H9 (cell line): ENCODE results near the gene AK8. TPM values are rescaled to one million over a fixed set of nuclear protein-coding genes. Genes with fewer than 3 reads are reported as not detected.

ENCODE experiments used
- DNase-seq: peaks from one replicate; pipeline ENCODE4 v3.0.0-alpha.2; 2017
- H2AFZ ChIP-seq: one replicate; pipeline ENCODE4 v1.6.1; 2013; ENCODE audit warnings: mild to moderate bottlenecking, low read length, control low read depth, moderate library complexity
- H2AK5ac ChIP-seq: 2 replicates; pipeline ENCODE4 v1.6.1; 2013; ENCODE audit warnings: low read length, control low read depth, mixed read lengths; ENCODE audit not compliant: insufficient read length
- H2BK120ac ChIP-seq: one replicate; pipeline ENCODE4 v1.6.1; 2013; ENCODE audit warnings: low read depth, mild to moderate bottlenecking, low read length, control low read depth, inconsistent platforms; ENCODE audit not compliant: poor library complexity, severe bottlenecking
- H2BK12ac ChIP-seq: 2 replicates; pipeline ENCODE4 v1.6.1; 2013; ENCODE audit warnings: low read length, control low read depth, mixed read lengths, low read depth; ENCODE audit not compliant: insufficient read length
- H2BK15ac ChIP-seq: 2 replicates; pipeline ENCODE4 v1.6.1; 2013; ENCODE audit warnings: low read depth, low read length, control low read depth
- H2BK20ac ChIP-seq: one replicate; pipeline ENCODE4 v1.6.1; 2013; ENCODE audit warnings: low read depth, mild to moderate bottlenecking, low read length, control low read depth, inconsistent platforms; ENCODE audit not compliant: poor library complexity, severe bottlenecking
- H2BK5ac ChIP-seq: 2 replicates; pipeline ENCODE4 v1.6.1; 2013; ENCODE audit warnings: low read length, control low read depth, mixed read lengths; ENCODE audit not compliant: insufficient read length
- H3K14ac ChIP-seq: 2 replicates; pipeline ENCODE4 v1.6.1; 2013; ENCODE audit warnings: low read length, control low read depth; ENCODE audit not compliant: insufficient read depth
- H3K18ac ChIP-seq: 2 replicates; pipeline ENCODE4 v1.6.1; 2013; ENCODE audit warnings: low read depth, mild to moderate bottlenecking, mixed read lengths, low read length, control low read depth; ENCODE audit not compliant: insufficient read length
- H3K23ac ChIP-seq: 2 replicates; pipeline ENCODE4 v1.6.1; 2013; ENCODE audit warnings: low read length, control low read depth, mixed read lengths, low read depth; ENCODE audit not compliant: insufficient read length
- H3K23me2 ChIP-seq: 2 replicates; pipeline ENCODE4 v1.6.1; 2013; ENCODE audit warnings: low read depth, mild to moderate bottlenecking, mixed read lengths, low read length, control low read depth; ENCODE audit not compliant: insufficient read length, poor library complexity, severe bottlenecking
- H3K27ac ChIP-seq: 2 replicates; pipeline ENCODE4 v1.5.1; 2013; ENCODE audit warnings: low read length, control low read depth, mixed read lengths, low read depth; ENCODE audit not compliant: insufficient read length
- H3K27me3 ChIP-seq: 2 replicates; pipeline ENCODE4 v1.6.1; 2013; ENCODE audit warnings: low read length, control low read depth, inconsistent platforms; ENCODE audit not compliant: insufficient read depth
- H3K4ac ChIP-seq: 2 replicates; pipeline ENCODE4 v1.6.1; 2013; ENCODE audit warnings: low read depth, mild to moderate bottlenecking, control low read depth, inconsistent platforms, low read length, moderate library complexity
- H3K4me1 ChIP-seq: 2 replicates; pipeline ENCODE4 v1.6.1; 2013; ENCODE audit warnings: low read length, control low read depth, inconsistent platforms; ENCODE audit not compliant: insufficient read depth
- H3K4me2 ChIP-seq: 2 replicates; pipeline ENCODE4 v1.6.1; 2013; ENCODE audit warnings: low read length, control low read depth, mixed read lengths; ENCODE audit not compliant: insufficient read length, insufficient read depth
- H3K56ac ChIP-seq: 2 replicates; pipeline ENCODE4 v1.6.1; 2013; ENCODE audit warnings: low read depth, mild to moderate bottlenecking, mixed read lengths, low read length, control low read depth; ENCODE audit not compliant: insufficient read length
- H3K79me1 ChIP-seq: 2 replicates; pipeline ENCODE4 v1.6.1; 2013; ENCODE audit warnings: low read depth, mild to moderate bottlenecking, moderate library complexity, low read length, control low read depth, inconsistent platforms; ENCODE audit not compliant: insufficient read depth, poor library complexity, severe bottlenecking
- H3K79me2 ChIP-seq: 2 replicates; pipeline ENCODE4 v1.6.1; 2013; ENCODE audit warnings: low read length, control low read depth, inconsistent platforms; ENCODE audit not compliant: insufficient read depth
- H3K9ac ChIP-seq: 2 replicates; pipeline ENCODE4 v1.6.1; 2013; ENCODE audit warnings: low read length, control low read depth, mixed read lengths; ENCODE audit not compliant: insufficient read length; ENCODE audit errors: extremely low read depth
- H3K9me3 ChIP-seq: one replicate; pipeline ENCODE4 v1.6.1; 2013; ENCODE audit warnings: low read depth, low read length, inconsistent platforms; ENCODE audit not compliant: control insufficient read depth
- H3T11ph ChIP-seq: one replicate; pipeline ENCODE4 v1.6.1; 2013; ENCODE audit warnings: mild to moderate bottlenecking, low read length, control low read depth, inconsistent platforms
- H4K20me1 ChIP-seq: one replicate; pipeline ENCODE4 v1.6.1; 2013; ENCODE audit not compliant: control insufficient read depth, insufficient read length, insufficient read depth
- H4K5ac ChIP-seq: 2 replicates; pipeline ENCODE4 v1.6.1; 2013; ENCODE audit warnings: low read depth, mild to moderate bottlenecking, mixed read lengths, low read length, control low read depth; ENCODE audit not compliant: insufficient read length
- H4K8ac ChIP-seq: replicated peaks from 2 replicates; pipeline ENCODE4 v1.6.1; 2013; ENCODE audit warnings: low read length, control low read depth, mixed read lengths, low read depth; ENCODE audit not compliant: insufficient read length
- H4K91ac ChIP-seq: 2 replicates; pipeline ENCODE4 v1.6.1; 2013; ENCODE audit warnings: low read depth, mild to moderate bottlenecking, moderate library complexity, mixed read lengths, low read length, control low read depth; ENCODE audit not compliant: insufficient read length
- H3K27ac Mint-ChIP-seq, 3 experiments: 2 replicates in 2 of 3; 3 replicates in 1 of 3; pipeline ENCODE4 v1.8.0; 2020 to 2021; ENCODE audit warnings: mixed read lengths in 3 of 3, mild to moderate bottlenecking in 1 of 3, moderate library complexity in 1 of 3
- H3K27me3 Mint-ChIP-seq: 2 replicates; pipeline ENCODE4 v1.8.0; 2021; ENCODE audit warnings: low read depth, mild to moderate bottlenecking, moderate library complexity, mixed read lengths
- H3K36me3 Mint-ChIP-seq, 3 experiments: 2 replicates in 2 of 3; 3 replicates in 1 of 3; pipeline ENCODE4 v1.8.0; 2020 to 2021; ENCODE audit warnings: low read depth in 3 of 3, mixed read lengths in 3 of 3; ENCODE audit not compliant: insufficient read depth in 1 of 3
- H3K4me1 Mint-ChIP-seq, 2 experiments: 2 replicates each; pipeline ENCODE4 v1.8.0; 2020; ENCODE audit warnings: mixed read lengths in 2 of 2
- H3K4me3 Mint-ChIP-seq, 2 experiments: 2 replicates in 1 of 2; 3 replicates in 1 of 2; pipeline ENCODE4 v1.8.0; 2020 to 2021; ENCODE audit warnings: mild to moderate bottlenecking in 2 of 2, mixed read lengths in 2 of 2, moderate library complexity in 1 of 2
- H3K9me3 Mint-ChIP-seq, 2 experiments: 2 replicates in 1 of 2; 3 replicates in 1 of 2; pipeline ENCODE4 v1.8.0; 2020; ENCODE audit warnings: mild to moderate bottlenecking in 2 of 2, mixed read lengths in 2 of 2, moderate library complexity in 1 of 2
- CTCF ChIP-seq: fragments of 200-600 bp; sonication (generic); conservative IDR thresholded peaks from 3 replicates; pipeline ENCODE4 v1.8.0; 2021; ENCODE audit warnings: antibody characterized with exemption, mild to moderate bottlenecking
- WGBS: extraction: QIAGEN DNeasy Blood & Tissue Kit; methylation state at CpG from one replicate; pipeline ENCODE4 v1.1.7; 2013; ENCODE audit warnings: missing lambda C conversion rate, low lambda C conversion rate, mixed read lengths; ENCODE audit not compliant: insufficient read length; ENCODE audit errors: extremely low coverage; 5-methylcytosine and 5-hydroxymethylcytosine counted together
- total RNA-seq: library from RNA; stranded (reverse); gene quantifications from 2 replicates; pipeline ENCODE4 v1.2.1, GENCODE V29; 2021

Gene AK8
- total RNA-seq, 1 experiment from 2014 or later: 0.44 TPM

GRCh38 chr9:132754236-132754635 lies 123.8 kb downstream of the AK8 start:
- Histone ChIP-seq H2BK12ac (no peak overlapping the region), H3K9ac (no peak overlapping the region)
- DNase-seq: no peak

More at GRCh38 chr9:132754236-132754635, 123.8 kb downstream of the AK8 start:
- TF ChIP-seq CTCF: no peak
- H4K91ac ChIP-seq: no peak overlapping the region
- no peaks in the 10 kb centered on the region for H3K9me3 Mint-ChIP-seq
- H3K79me1 ChIP-seq: no peaks in the 10 kb centered on the region
- no peak overlapping the region for H3K14ac ChIP-seq
- H2AFZ ChIP-seq: no peak overlapping the region
- peaks cover 13 to 32% of the 10 kb centered on the region in 2 experiments for H3K4me1 Mint-ChIP-seq
- H3K4me2 ChIP-seq: no peak overlapping the region
- H4K5ac ChIP-seq: no peak overlapping the region
- H3K23me2 ChIP-seq: no peaks in the 10 kb centered on the region
- H3K27ac ChIP-seq: no peak overlapping the region
- peaks cover 25% of the 10 kb centered on the region for H3K27me3 Mint-ChIP-seq
- no CpG with 5 or more reads among the region's 7 CpGs for WGBS
- H4K20me1 ChIP-seq: no peaks in the 10 kb centered on the region
- H3K27me3 ChIP-seq: no peaks in the 10 kb centered on the region
- H3K27ac Mint-ChIP-seq: no peak overlapping the region
- H2AK5ac ChIP-seq: no peak overlapping the region
- no peak overlapping the region for H3K18ac ChIP-seq
- no peaks in the 10 kb centered on the region for H3K4me1 ChIP-seq
- H3K56ac ChIP-seq: no peak overlapping the region
- H2BK15ac ChIP-seq: no peak overlapping the region
- H2BK5ac ChIP-seq: no peak overlapping the region
- no peak overlapping the region for H3K23ac ChIP-seq
- H3K9me3 ChIP-seq: no peaks in the 10 kb centered on the region
- H3T11ph ChIP-seq: no peak overlapping the region
- no peaks in the 10 kb centered on the region for H3K36me3 Mint-ChIP-seq
- no peak overlapping the region for H2BK120ac ChIP-seq
- H3K4ac ChIP-seq: no peak overlapping the region
- H4K8ac ChIP-seq: no peak overlapping the region
- no peak overlapping the region for H3K4me3 Mint-ChIP-seq
- H3K79me2 ChIP-seq: no peaks in the 10 kb centered on the region
- no peak overlapping the region for H2BK20ac ChIP-seq
